Panc1 (cell line): Measurements from ENCODE around the gene ATXN1. TPM values are rescaled to one million over a fixed set of nuclear protein-coding genes. Genes with fewer than 3 reads are reported as not detected.
A peak's percentile ranks its signal among the peaks of the same experiment; 100 is the strongest.

ENCODE experiments used
- ATAC-seq: fragments of 200-7000 bp; cut with Tn5 transposase; 2 replicates; pipeline ENCODE4 v1.9.1; 2020; ENCODE audit warnings: mild to moderate bottlenecking, moderate library complexity
- BruUV-seq: library from RNA; stranded (reverse); fragments of 400-500 nt; replicated peaks from 2 replicates; lab custom pipeline; 2021; lab: Mats Ljungman, UMichigan
- CTCF ChIA-PET: fragments of 300-600 bp; sonication (Branson Sonifier 250); formaldehyde crosslinking; loops from one replicate; lab custom pipeline; 2022; ENCODE audit warnings: antibody characterized with exemption; lab: Charles Lee
- POLR2A ChIA-PET: fragments of 300-600 bp; sonication (Branson Sonifier 250); formaldehyde crosslinking; loops from one replicate; lab custom pipeline; 2022; ENCODE audit warnings: antibody characterized with exemption; lab: Charles Lee
- DNase-seq: peaks from one replicate; pipeline ENCODE4 v3.0.0-alpha.2; 2010; ENCODE audit warnings: low read depth, low spot score
- H3K27ac ChIP-seq: 2 replicates; pipeline ENCODE4 v1.5.1; 2011; ENCODE audit warnings: mild to moderate bottlenecking, low read length, inconsistent platforms
- H3K27me3 ChIP-seq: fragments of 200-500 bp; sonication (Bioruptor generic); 2 replicates; pipeline ENCODE4 v1.6.0; 2014; ENCODE audit warnings: low read length, inconsistent platforms; ENCODE audit not compliant: control insufficient read depth, insufficient read depth
- H3K36me3 ChIP-seq: fragments of 200-500 bp; sonication (Bioruptor generic); 2 replicates; pipeline ENCODE4 v1.5.1; 2014; ENCODE audit warnings: inconsistent platforms, mild to moderate bottlenecking, low read length, moderate library complexity; ENCODE audit not compliant: control insufficient read depth, insufficient read depth
- H3K4me1 ChIP-seq: 2 replicates; pipeline ENCODE4 v1.5.1; 2011; ENCODE audit warnings: inconsistent platforms, mild to moderate bottlenecking, low read length, moderate library complexity; ENCODE audit not compliant: control insufficient read depth, insufficient read depth
- H3K4me3 ChIP-seq, 2 experiments: 2 replicates each; pipeline ENCODE4 v1.5.1; 2011 to 2012; ENCODE audit warnings: low read depth in 2 of 2, low read length in 2 of 2, mild to moderate bottlenecking in 2 of 2, inconsistent platforms in 1 of 2, moderate library complexity in 1 of 2
- H3K9me3 ChIP-seq: fragments of 200-500 bp; sonication (Bioruptor generic); 2 replicates; pipeline ENCODE4 v1.5.1; 2014; ENCODE audit warnings: low read depth, mild to moderate bottlenecking, inconsistent platforms, low read length, moderate library complexity; ENCODE audit not compliant: control insufficient read depth, insufficient read depth
- POLR2AphosphoS5 ChIP-seq: IDR thresholded peaks from 2 replicates; pipeline ENCODE4 v1.6.1; 2012; ENCODE audit warnings: mild to moderate bottlenecking, low read depth, low read length, moderate library complexity
- SIN3A ChIP-seq: IDR thresholded peaks from 2 replicates; pipeline ENCODE4 v1.6.1; 2012; ENCODE audit warnings: low read depth, mild to moderate bottlenecking, low read length, moderate library complexity, borderline replicate concordance; ENCODE audit not compliant: insufficient read depth
- TCF7L2 ChIP-seq: IDR thresholded peaks from 2 replicates; pipeline ENCODE4 v1.6.1; 2011; ENCODE audit warnings: mild to moderate bottlenecking, low read depth, low read length, inconsistent platforms
- in situ Hi-C: cut with HindIII; loops from 2 replicates; pipeline ENCODE4 v1.10.0; 2016; ENCODE audit warnings: low sequenced_read_pairs, low pct_unique_long_range_greater_than_20kb
- intact Hi-C: fragments of 100-400 bp; cut with micrococcal nuclease; formaldehyde crosslinking; loops from one replicate; pipeline ENCODE4 v1.10.0; 2022; ENCODE audit not compliant: unreplicated experiment
- total RNA-seq: library from RNA; stranded (reverse); gene quantifications from one replicate; pipeline ENCODE4 v1.2.1, GENCODE V29; 2021; ENCODE audit not compliant: unreplicated experiment
- TF ChIP-seq, protein P1 (sequence below), 2 experiments: IDR thresholded peaks; 2 replicates each; pipeline ENCODE4 v1.6.1; 2011 to 2012; ENCODE audit warnings: low read depth in 2 of 2, control low read depth in 1 of 2, low read length in 1 of 2, mild to moderate bottlenecking in 1 of 2, moderate library complexity in 1 of 2; ENCODE audit not compliant: insufficient read depth in 1 of 2
- TF ChIP-seq, protein P2 (sequence below): fragments of 450-650 bp; IDR thresholded peaks from 2 replicates; pipeline ENCODE4 v1.5.1; 2017; ENCODE audit warnings: mild to moderate bottlenecking

Gene ATXN1
- total RNA-seq, 1 experiment from 2014 or later: 67.1 TPM

- no peaks in the 10 kb centered on the region for H3K36me3 ChIP-seq
- ChIA-PET POLR2A (interaction anchor here (0.5 kb wide), 1 partner anchor 101 kb away, joined by 12 read pairs; no protein-coding TSS in a partner anchor), CTCF (no interaction called here)
- H3K4me1 ChIP-seq: peaks cover 10% of the 10 kb centered on the region; the same call in 1 of the 2 replicates
- ATAC-seq: no peak
- H3K27ac ChIP-seq: no peak overlapping the region
- BruUV-seq: no TSS peak
- H3K27me3 ChIP-seq: no peaks in the 10 kb centered on the region
- no peak for DNase-seq
- TF ChIP-seq, protein P1, sequence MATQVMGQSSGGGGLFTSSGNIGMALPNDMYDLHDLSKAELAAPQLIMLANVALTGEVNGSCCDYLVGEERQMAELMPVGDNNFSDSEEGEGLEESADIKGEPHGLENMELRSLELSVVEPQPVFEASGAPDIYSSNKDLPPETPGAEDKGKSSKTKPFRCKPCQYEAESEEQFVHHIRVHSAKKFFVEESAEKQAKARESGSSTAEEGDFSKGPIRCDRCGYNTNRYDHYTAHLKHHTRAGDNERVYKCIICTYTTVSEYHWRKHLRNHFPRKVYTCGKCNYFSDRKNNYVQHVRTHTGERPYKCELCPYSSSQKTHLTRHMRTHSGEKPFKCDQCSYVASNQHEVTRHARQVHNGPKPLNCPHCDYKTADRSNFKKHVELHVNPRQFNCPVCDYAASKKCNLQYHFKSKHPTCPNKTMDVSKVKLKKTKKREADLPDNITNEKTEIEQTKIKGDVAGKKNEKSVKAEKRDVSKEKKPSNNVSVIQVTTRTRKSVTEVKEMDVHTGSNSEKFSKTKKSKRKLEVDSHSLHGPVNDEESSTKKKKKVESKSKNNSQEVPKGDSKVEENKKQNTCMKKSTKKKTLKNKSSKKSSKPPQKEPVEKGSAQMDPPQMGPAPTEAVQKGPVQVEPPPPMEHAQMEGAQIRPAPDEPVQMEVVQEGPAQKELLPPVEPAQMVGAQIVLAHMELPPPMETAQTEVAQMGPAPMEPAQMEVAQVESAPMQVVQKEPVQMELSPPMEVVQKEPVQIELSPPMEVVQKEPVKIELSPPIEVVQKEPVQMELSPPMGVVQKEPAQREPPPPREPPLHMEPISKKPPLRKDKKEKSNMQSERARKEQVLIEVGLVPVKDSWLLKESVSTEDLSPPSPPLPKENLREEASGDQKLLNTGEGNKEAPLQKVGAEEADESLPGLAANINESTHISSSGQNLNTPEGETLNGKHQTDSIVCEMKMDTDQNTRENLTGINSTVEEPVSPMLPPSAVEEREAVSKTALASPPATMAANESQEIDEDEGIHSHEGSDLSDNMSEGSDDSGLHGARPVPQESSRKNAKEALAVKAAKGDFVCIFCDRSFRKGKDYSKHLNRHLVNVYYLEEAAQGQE (IDR thresholded peaks at IDR 0.05; ENCODE audit: insufficient read depth in 1 of 2, low read depth in 2 of 2, low read length in 1 of 2): no peak
- TF ChIP-seq POLR2AphosphoS5 (no peak), SIN3A (no peak), TCF7L2 (no peak)
- TF ChIP-seq, protein P2, sequence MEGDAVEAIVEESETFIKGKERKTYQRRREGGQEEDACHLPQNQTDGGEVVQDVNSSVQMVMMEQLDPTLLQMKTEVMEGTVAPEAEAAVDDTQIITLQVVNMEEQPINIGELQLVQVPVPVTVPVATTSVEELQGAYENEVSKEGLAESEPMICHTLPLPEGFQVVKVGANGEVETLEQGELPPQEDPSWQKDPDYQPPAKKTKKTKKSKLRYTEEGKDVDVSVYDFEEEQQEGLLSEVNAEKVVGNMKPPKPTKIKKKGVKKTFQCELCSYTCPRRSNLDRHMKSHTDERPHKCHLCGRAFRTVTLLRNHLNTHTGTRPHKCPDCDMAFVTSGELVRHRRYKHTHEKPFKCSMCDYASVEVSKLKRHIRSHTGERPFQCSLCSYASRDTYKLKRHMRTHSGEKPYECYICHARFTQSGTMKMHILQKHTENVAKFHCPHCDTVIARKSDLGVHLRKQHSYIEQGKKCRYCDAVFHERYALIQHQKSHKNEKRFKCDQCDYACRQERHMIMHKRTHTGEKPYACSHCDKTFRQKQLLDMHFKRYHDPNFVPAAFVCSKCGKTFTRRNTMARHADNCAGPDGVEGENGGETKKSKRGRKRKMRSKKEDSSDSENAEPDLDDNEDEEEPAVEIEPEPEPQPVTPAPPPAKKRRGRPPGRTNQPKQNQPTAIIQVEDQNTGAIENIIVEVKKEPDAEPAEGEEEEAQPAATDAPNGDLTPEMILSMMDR: no peak
- in situ Hi-C loops: no loop called here
- intact Hi-C loops: no loop called here
- peaks cover 7% of the 10 kb centered on the region; the same call in 1 of the 2 replicates for H3K9me3 ChIP-seq
- no peak overlapping the region for H3K4me3 ChIP-seq
Measured at GRCh38 chr6:16657768-16658167, 103.5 kb downstream of the ATXN1 start.

- TSS peak; percentile 37 for BruUV-seq
- CTCF ChIA-PET: no interaction called here
- ATAC-seq (peak; percentile 26; the same call in 1 of the 2 replicates), DNase-seq (no peak)
- Histone ChIP-seq H3K27ac (no peak overlapping the region), H3K27me3 (no peaks in the 10 kb centered on the region), H3K4me3 (no peak overlapping the region), H3K36me3 (no peaks in the 10 kb centered on the region), H3K4me1 (peaks cover 10% of the 10 kb centered on the region; the same call in 1 of the 2 replicates), H3K9me3 (peaks cover 1% of the 10 kb centered on the region; the same call in 1 of the 2 replicates)
- no peak for TF ChIP-seq SIN3A
- TF ChIP-seq, protein P2: no peak
- POLR2A ChIA-PET: no interaction called here
- in situ Hi-C loops: no loop called here
- intact Hi-C loops: no loop called here
Measured at GRCh38 chr6:16656451-16656850, 104.8 kb downstream of the ATXN1 start.
